ENCODE results near the gene PDGFD. TPM values are rescaled to one million over a fixed set of nuclear protein-coding genes. Genes with fewer than 3 reads are reported as not detected.

Gene PDGFD
- total RNA-seq, 1 donor from 2014 or later, result 0.49 TPM

DNA sequence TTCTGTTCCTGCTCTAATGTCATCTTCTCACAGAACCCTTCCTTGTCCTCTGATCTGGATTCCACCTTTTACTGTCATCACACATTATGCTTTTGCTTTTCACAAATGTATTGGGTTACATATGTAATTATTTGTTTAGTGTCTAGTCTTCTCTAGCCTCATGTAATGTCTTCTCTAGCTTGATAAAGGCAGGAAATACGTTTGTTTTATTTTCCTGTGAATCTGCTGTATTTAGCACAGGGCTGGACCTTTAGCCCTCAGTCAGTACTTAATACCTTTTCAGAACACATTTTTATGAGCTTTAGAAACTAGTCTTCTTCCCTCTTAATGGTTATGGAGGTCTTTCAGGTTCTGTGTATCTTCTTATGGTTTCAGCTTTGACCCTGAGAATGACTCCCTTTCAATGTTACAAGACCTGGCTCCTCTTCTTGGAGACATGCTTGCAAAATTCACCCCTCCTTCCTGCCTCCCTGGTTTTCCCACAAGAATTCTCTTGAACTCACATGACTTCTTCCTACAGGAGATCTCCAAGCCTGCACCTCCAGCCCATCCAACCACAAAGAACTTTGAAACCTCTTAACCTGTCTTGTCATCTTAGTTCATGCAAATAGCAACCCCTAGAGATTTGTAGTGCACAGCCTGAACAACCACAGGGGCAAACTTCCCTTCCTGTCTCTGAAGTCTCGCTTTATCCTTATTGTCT lies 260.2 kb downstream of the PDGFD start:
- Mint-ChIP-seq H3K27me3 (ENCODE audit: unreplicated experiment) (no peaks in the 10 kb centered on the region), H3K9me3 (ENCODE audit: unreplicated experiment) (no peaks in the 10 kb centered on the region), H3K4me3 (ENCODE audit: unreplicated experiment) (no peak overlapping the region), H3K27ac (ENCODE audit: unreplicated experiment) (no peak overlapping the region), H3K4me1 (ENCODE audit: low read depth, unreplicated experiment) (no peaks in the 10 kb centered on the region), H3K36me3 (ENCODE audit: unreplicated experiment) (no peaks in the 10 kb centered on the region)
- TF ChIP-seq, protein P1, sequence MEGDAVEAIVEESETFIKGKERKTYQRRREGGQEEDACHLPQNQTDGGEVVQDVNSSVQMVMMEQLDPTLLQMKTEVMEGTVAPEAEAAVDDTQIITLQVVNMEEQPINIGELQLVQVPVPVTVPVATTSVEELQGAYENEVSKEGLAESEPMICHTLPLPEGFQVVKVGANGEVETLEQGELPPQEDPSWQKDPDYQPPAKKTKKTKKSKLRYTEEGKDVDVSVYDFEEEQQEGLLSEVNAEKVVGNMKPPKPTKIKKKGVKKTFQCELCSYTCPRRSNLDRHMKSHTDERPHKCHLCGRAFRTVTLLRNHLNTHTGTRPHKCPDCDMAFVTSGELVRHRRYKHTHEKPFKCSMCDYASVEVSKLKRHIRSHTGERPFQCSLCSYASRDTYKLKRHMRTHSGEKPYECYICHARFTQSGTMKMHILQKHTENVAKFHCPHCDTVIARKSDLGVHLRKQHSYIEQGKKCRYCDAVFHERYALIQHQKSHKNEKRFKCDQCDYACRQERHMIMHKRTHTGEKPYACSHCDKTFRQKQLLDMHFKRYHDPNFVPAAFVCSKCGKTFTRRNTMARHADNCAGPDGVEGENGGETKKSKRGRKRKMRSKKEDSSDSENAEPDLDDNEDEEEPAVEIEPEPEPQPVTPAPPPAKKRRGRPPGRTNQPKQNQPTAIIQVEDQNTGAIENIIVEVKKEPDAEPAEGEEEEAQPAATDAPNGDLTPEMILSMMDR (IDR thresholded peaks at IDR 0.05; ENCODE audit: partially characterized antibody, unreplicated experiment), result no peak
- DNase-seq, result no peak

GRCh38 chr11:103902994-103903393 lies 261.0 kb downstream of the PDGFD start:
- no peaks in the 10 kb centered on the region for H3K36me3 Mint-ChIP-seq (ENCODE audit: unreplicated experiment)
- H3K4me1 Mint-ChIP-seq (ENCODE audit: low read depth, unreplicated experiment), result no peaks in the 10 kb centered on the region
- TF ChIP-seq, protein P1 (IDR thresholded peaks at IDR 0.05; ENCODE audit: partially characterized antibody, unreplicated experiment), result no peak
- DNase-seq, result no peak
- no peaks in the 10 kb centered on the region for H3K9me3 Mint-ChIP-seq (ENCODE audit: unreplicated experiment)
- no peak overlapping the region for H3K4me3 Mint-ChIP-seq (ENCODE audit: unreplicated experiment)
- H3K27ac Mint-ChIP-seq (ENCODE audit: unreplicated experiment), result no peak overlapping the region
- H3K27me3 Mint-ChIP-seq (ENCODE audit: unreplicated experiment), result no peaks in the 10 kb centered on the region

- H3K4me1 Mint-ChIP-seq (ENCODE audit: low read depth, unreplicated experiment), result no peaks in the 10 kb centered on the region
- no peak overlapping the region for H3K4me3 Mint-ChIP-seq (ENCODE audit: unreplicated experiment)
- no peaks in the 10 kb centered on the region for H3K36me3 Mint-ChIP-seq (ENCODE audit: unreplicated experiment)
- H3K9me3 Mint-ChIP-seq (ENCODE audit: unreplicated experiment), result no peaks in the 10 kb centered on the region
- no peak overlapping the region for H3K27ac Mint-ChIP-seq (ENCODE audit: unreplicated experiment)
- DNase-seq, result no peak
- no peaks in the 10 kb centered on the region for H3K27me3 Mint-ChIP-seq (ENCODE audit: unreplicated experiment)
- TF ChIP-seq, protein P1 (IDR thresholded peaks at IDR 0.05; ENCODE audit: partially characterized antibody, unreplicated experiment), result no peak
These were observed 262.3 kb downstream of the PDGFD start for GRCh38 chr11:103901656-103902055.

- H3K4me3 Mint-ChIP-seq (ENCODE audit: unreplicated experiment), result no peak overlapping the region
- no peaks in the 10 kb centered on the region for H3K4me1 Mint-ChIP-seq (ENCODE audit: low read depth, unreplicated experiment)
- DNase-seq, result no peak
- no peaks in the 10 kb centered on the region for H3K9me3 Mint-ChIP-seq (ENCODE audit: unreplicated experiment)
- H3K27me3 Mint-ChIP-seq (ENCODE audit: unreplicated experiment), result no peaks in the 10 kb centered on the region
- H3K27ac Mint-ChIP-seq (ENCODE audit: unreplicated experiment), result no peak overlapping the region
- TF ChIP-seq, protein P1 (IDR thresholded peaks at IDR 0.05; ENCODE audit: partially characterized antibody, unreplicated experiment), result no peak
- no peaks in the 10 kb centered on the region for H3K36me3 Mint-ChIP-seq (ENCODE audit: unreplicated experiment)
These were observed 265.2 kb downstream of the PDGFD start for GRCh38 chr11:103898577-103899336.

GRCh38 chr11:103898065-103898464 lies 265.9 kb downstream of the PDGFD start:
- H3K36me3 Mint-ChIP-seq (ENCODE audit: unreplicated experiment), result no peaks in the 10 kb centered on the region
- H3K27me3 Mint-ChIP-seq (ENCODE audit: unreplicated experiment), result no peaks in the 10 kb centered on the region
- DNase-seq, result no peak
- H3K27ac Mint-ChIP-seq (ENCODE audit: unreplicated experiment), result no peak overlapping the region
- no peak overlapping the region for H3K4me3 Mint-ChIP-seq (ENCODE audit: unreplicated experiment)
- TF ChIP-seq, protein P1 (IDR thresholded peaks at IDR 0.05; ENCODE audit: partially characterized antibody, unreplicated experiment), result no peak
- H3K9me3 Mint-ChIP-seq (ENCODE audit: unreplicated experiment), result no peaks in the 10 kb centered on the region
- no peaks in the 10 kb centered on the region for H3K4me1 Mint-ChIP-seq (ENCODE audit: low read depth, unreplicated experiment)
